IPS-11a (cell line): ENCODE results near the gene CWF19L1.
"Not testable (repeated sequence)": the region's sequence is repeated elsewhere in the genome, so short reads cannot be mapped to it uniquely, and the experiment has no call there.

Experiments
- H3K4me3 ChIP-seq: one replicate; pipeline ENCODE4 v1.5.1; 2013; ENCODE audit warnings: low read depth, low read length, control low read depth

The CWF19L1 gene

GRCh38 chr10:100267239-100268104 is at the start of gene CWF19L1:
Gene CWF19L1 (minus strand): TSS chr10:100267638. CDS start chr10:100267593, 45 bp downstream.
- peak within 1 kb of the TSS; percentile 99 for H3K4me3 ChIP-seq

- no peak overlapping the region for H3K4me3 ChIP-seq
Observed at GRCh38 chr10:100315615-100316014, 48.2 kb upstream of the CWF19L1 start.

GRCh38 chr10:100311298-100311697 is 43.9 kb upstream of the CWF19L1 start:
- H3K4me3 ChIP-seq = no peak overlapping the region

GRCh38 chr10:100307684-100308083 is 40.2 kb upstream of the CWF19L1 start:
- no peak overlapping the region for H3K4me3 ChIP-seq

GRCh38 chr10:100306861-100307260 is 39.4 kb upstream of the CWF19L1 start:
- no peak overlapping the region for H3K4me3 ChIP-seq

GRCh38 chr10:100304414-100304813 is 37.0 kb upstream of the CWF19L1 start:
- H3K4me3 ChIP-seq = no peak overlapping the region

- H3K4me3 ChIP-seq = no peak overlapping the region
Observed at GRCh38 chr10:100303724-100304319, 36.4 kb upstream of the CWF19L1 start.

GRCh38 chr10:100301123-100301522 is 33.7 kb upstream of the CWF19L1 start:
- not testable (repeated sequence) for H3K4me3 ChIP-seq

GRCh38 chr10:100297242-100297641 is 29.8 kb upstream of the CWF19L1 start:
- no peak overlapping the region for H3K4me3 ChIP-seq

- H3K4me3 ChIP-seq = no peak overlapping the region
Observed at GRCh38 chr10:100293066-100293465, 25.6 kb upstream of the CWF19L1 start.

GRCh38 chr10:100292300-100292699 is 24.9 kb upstream of the CWF19L1 start:
- H3K4me3 ChIP-seq = not testable (repeated sequence)

GRCh38 chr10:100291356-100291755 is 23.9 kb upstream of the CWF19L1 start:
- H3K4me3 ChIP-seq = no peak overlapping the region

- H3K4me3 ChIP-seq = no peak overlapping the region
Observed at GRCh38 chr10:100289641-100290040, 22.2 kb upstream of the CWF19L1 start.

- H3K4me3 ChIP-seq = no peak overlapping the region
Observed at GRCh38 chr10:100288196-100288595, 20.8 kb upstream of the CWF19L1 start.

GRCh38 chr10:100287756-100288155 is 20.3 kb upstream of the CWF19L1 start:
- H3K4me3 ChIP-seq = no peak overlapping the region

- H3K4me3 ChIP-seq = peak within 1 kb of the TSS; percentile 97
Observed at GRCh38 chr10:100286051-100287033, 18.9 kb upstream of the CWF19L1 start, which contains the start of gene BLOC1S2. Gene BLOC1S2 (minus strand): TSS chr10:100286680. CDS start chr10:100286659, 21 bp downstream.

GRCh38 chr10:100285326-100285725 is 17.9 kb upstream of the CWF19L1 start:
- peak overlapping the region; percentile 97 for H3K4me3 ChIP-seq

GRCh38 chr10:100282907-100283306 is 15.5 kb upstream of the CWF19L1 start:
- no peak overlapping the region for H3K4me3 ChIP-seq

- not testable (repeated sequence) for H3K4me3 ChIP-seq
Observed at GRCh38 chr10:100276971-100277370, 9.5 kb upstream of the CWF19L1 start.

GRCh38 chr10:100265821-100266485 is 1.5 kb downstream of the CWF19L1 start:
- no peak overlapping the region for H3K4me3 ChIP-seq
